ENCODE data around the gene HASPIN.

GRCh38 chr17:3761918-3762380 is 38.2 kb downstream of the HASPIN start:
- TF ChIP-seq CTCF (CRISPR knock-in tag; IDR thresholded peaks at IDR 0.05) (no peak), FOSL2 (CRISPR knock-in tag; IDR thresholded peaks at IDR 0.05) (no peak), ATF5 (CRISPR knock-in tag; IDR thresholded peaks at IDR 0.05; ENCODE audit: low read depth) (no peak), ZBTB40 (IDR thresholded peaks at IDR 0.05) (no peak), ZBTB40 (CRISPR knock-in tag; IDR thresholded peaks at IDR 0.05) (no peak), HDAC2 (CRISPR knock-in tag; IDR thresholded peaks at IDR 0.05) (no peak), CEBPG (CRISPR knock-in tag; IDR thresholded peaks at IDR 0.05) (no peak), XRCC5 (optimal IDR thresholded peaks at IDR 0.05; ENCODE audit: low read length) (no peak)
- TF ChIP-seq, protein P1, sequence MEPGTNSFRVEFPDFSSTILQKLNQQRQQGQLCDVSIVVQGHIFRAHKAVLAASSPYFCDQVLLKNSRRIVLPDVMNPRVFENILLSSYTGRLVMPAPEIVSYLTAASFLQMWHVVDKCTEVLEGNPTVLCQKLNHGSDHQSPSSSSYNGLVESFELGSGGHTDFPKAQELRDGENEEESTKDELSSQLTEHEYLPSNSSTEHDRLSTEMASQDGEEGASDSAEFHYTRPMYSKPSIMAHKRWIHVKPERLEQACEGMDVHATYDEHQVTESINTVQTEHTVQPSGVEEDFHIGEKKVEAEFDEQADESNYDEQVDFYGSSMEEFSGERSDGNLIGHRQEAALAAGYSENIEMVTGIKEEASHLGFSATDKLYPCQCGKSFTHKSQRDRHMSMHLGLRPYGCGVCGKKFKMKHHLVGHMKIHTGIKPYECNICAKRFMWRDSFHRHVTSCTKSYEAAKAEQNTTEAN (CRISPR knock-in tag; conservative IDR thresholded peaks at IDR 0.05): no peak

Data from HepG2 (cell line).